ENCODE measurements around the gene SHB. TPM values are rescaled to one million over a fixed set of nuclear protein-coding genes. Genes with fewer than 3 reads are reported as not detected.

The SHB gene
- polyA plus RNA-seq, 4 donors: 14.8 to 24.6 (median 15.7) TPM

GRCh38 chr9:37944266-37944650, 124.8 kb downstream of the SHB start:
- DNase-seq (ENCODE audit: low read depth in 4 of 4, low spot score in 3 of 4): no peak

DNA sequence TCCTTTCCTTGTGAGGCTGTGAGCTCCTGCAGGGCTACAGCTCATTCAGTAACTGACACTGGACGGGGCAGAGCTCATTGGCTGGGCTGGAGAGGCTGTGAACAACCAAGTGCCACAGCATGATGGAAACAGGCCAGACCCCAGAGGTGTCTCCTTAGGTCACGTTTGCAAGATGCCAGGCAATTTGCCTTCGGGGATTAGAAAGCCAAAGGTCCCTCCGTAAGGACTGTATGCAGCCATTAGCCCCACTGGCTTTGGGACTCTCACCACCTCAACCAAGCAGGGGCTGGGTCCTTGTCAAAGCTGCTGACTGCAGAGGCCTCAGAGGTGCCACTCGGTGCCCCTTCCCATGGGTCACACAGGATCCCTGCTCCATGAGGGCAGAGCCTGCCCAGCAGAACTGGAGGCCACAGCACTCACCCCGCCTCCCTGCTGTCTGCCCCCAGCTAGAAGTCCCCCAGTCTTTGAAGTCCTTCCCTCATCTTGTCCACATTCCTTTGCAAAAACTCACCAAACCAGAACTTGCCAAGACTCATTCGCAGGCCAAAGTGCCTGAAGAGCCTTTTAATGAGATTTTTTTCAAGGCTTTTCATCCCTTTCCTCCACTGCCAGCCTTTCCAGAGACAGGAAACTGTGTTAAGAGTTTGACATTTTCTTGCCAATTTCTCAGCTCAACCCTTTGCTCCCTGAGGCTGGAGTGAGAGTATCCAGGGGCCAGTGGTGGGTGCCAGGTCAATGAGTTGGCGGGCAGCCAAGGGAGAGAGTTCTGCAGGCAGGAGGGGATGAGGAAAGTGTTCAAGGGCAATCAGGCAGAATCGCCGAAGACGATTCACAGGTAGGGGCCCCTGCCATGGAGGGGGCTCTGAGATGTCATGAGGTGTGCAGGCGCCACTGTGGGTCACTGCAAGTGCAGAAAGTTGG, 125.4 kb downstream of the SHB start:
- no peak for DNase-seq (ENCODE audit: low read depth in 4 of 4, low spot score in 3 of 4)

DNA sequence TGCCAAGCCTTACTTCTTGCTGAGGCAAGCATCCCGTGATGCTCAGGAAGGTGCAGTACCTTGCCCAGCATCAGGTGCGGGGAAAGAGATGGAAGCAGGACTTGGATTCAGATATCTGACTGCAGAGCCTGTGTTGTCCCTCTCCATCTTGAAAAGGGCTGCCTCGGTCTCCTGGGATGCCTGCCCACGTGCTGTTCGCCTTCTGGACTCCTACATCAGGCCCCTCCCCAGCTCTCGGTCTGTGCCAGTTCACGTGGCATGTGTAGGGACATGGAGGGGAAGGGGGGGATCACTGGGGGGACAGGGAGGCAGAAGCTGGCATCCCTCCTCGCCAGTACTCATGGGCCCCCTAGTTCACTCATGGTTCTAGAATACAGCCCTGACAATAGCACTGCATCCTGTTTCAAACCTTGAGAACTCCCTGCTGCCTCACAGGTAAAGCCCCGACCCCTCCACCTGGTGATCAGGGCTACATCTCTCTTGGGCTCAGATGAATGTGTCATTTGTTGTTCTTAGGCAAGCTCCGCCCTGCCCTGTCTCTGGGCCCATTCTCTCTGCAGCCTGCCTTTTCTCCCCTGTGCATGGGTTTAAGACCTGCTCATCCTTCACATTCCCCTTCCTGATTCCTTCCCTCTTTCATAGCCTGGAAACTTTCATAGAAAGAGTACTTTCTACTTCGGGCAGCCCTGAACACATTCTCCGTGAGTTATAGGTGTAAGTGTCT, 126.2 kb downstream of the SHB start:
- no peak for DNase-seq (ENCODE audit: low read depth in 4 of 4, low spot score in 3 of 4)

- DNase-seq (ENCODE audit: low read depth in 4 of 4, low spot score in 3 of 4): no peak
Measured at GRCh38 chr9:37941253-37941652, 127.8 kb downstream of the SHB start.

DNA sequence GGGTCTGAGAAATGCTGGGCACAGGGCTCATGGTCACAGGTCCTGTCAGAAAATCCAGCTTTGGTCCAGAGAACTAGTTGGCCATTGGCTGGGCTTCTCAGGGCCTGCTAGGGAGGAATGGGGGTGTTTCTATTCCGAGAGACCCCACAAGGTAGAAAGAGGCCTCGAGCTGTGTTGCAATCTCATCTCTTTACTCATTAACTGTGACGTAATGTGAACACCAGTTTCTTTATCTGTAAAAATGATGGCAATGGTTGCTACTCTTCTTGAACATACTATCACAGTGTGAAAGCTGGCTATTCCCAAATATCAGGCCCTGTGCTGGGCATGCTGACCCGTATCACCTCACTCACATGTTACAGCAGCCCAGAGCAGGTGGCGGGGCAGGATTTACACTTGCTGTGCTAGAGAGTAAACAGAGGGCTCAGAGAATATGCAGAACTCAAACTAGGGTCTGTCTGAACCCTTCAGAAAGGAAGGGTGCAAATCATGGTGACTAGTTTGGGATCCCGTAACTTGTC, 129.4 kb downstream of the SHB start:
- DNase-seq (ENCODE audit: low read depth in 4 of 4, low spot score in 3 of 4): no peak

DNA sequence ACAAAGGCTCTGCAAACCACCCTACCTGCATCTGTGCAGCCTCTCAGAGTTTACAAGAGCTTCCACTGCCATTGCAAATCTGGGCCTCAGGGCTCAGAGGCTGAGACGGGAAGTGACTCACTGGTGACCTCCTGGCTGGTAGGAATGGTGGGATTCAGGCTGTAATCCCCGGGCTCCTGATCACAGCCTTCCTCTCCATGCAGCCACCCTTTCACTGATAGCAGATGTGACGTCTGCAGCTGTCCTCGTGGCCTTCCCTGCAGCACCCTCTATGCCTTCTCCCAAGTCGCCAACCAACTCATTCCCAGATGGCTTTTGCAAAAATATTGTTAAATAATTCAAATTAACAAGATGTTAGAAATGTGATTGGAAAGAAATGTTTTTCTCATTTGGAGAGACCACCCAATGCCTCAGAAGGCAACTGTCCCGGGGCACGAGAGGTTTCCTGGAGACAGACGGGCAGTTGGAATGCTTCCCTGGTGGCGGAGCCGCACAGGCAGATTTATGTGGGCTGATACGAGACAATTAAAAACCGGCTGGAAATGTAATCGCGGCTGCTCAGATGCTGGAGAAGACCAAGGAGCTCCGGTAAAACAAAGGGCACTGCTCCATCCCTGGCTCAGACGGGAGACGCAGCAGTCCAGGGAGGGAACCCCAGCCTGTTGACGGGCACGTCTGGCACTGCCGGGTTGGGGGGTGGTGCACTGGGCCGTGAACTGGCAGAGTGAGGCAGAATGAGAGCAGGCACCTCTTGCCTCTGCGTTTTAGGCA, 130.7 kb downstream of the SHB start:
- DNase-seq (ENCODE audit: low read depth in 4 of 4, low spot score in 3 of 4): peak in 3 of 4 donors; percentile 41 to 48 (median 47)

DNA sequence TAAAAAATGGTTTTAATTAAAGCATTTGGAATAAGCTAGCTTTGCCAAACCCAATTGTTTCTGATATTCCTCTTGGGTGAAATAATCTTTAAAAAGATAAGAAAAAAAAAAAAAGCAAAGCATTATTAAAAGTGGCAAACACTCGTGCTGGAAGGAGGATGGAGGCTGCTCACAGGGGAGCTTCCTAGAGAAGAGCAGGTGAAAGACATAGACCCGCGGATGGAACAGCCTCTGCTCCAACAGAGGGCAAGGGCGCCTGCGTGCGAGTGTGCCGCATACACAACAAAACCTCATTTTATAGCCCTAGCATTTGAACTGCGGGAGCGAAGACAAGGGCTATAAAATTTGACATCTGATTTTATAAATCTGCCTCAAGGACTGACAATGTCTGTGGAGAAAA, 131.7 kb downstream of the SHB start:
- DNase-seq (ENCODE audit: low read depth in 4 of 4, low spot score in 3 of 4): no peak

DNA sequence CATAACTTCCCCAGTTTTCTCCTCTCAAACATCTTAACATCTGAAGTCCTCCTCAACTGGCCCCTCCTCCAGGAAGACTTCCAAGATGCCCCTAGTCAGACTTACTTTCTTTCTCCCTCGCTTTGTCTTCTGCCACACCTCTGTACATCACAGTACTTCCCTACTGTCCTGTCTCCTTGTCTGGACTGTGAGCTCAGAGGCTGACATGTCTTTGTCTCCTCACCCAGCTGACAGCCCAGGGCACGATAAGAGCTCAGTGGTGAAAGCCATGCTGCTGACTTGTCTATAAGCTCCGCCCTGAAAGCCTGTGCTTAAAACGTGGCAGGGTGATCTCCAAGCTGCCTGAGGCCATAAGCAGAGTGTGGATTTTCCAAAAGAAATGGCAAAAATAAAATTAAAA, 132.1 kb downstream of the SHB start:
- no peak for DNase-seq (ENCODE audit: low read depth in 4 of 4, low spot score in 3 of 4)

DNA sequence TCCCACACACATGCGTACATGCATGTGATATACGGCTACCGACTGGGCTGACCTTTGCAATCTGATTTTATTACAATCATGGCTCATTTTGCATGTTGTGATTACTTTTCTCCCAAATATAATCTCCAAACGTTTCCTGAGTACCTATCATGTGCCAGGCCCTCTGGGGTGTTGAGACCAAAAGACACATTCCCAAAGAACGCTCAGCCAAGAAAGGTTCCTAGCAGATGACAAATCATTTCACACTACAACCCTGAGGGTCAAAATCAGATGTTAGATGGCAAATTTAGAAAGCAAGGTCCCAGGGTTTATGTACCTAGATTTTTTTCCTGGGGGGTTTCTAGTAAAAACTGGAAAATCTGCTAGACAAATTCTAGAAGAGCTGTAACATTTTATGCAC, 132.7 kb downstream of the SHB start:
- DNase-seq (ENCODE audit: low read depth in 4 of 4, low spot score in 3 of 4): no peak

DNA sequence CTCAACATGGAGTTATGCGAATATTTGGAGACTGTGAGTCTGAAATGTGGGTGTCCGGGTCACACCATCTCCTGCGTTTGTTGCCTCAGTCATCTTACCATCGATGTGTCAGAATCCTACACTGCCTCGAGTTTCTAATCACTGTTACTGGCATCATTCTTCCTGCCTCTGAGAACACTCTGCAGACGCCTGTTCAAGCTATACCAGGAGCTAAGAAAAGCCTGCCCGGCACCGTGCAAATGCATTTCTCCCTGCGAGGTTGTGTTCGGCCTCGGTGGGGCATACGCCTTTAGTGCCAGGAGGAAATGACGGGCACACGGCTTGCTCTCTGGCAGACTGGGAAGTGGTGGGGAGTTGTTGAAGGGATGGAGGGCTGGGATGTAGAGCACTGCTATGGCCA, 133.9 kb downstream of the SHB start:
- no peak for DNase-seq (ENCODE audit: low read depth in 4 of 4, low spot score in 3 of 4)

DNA sequence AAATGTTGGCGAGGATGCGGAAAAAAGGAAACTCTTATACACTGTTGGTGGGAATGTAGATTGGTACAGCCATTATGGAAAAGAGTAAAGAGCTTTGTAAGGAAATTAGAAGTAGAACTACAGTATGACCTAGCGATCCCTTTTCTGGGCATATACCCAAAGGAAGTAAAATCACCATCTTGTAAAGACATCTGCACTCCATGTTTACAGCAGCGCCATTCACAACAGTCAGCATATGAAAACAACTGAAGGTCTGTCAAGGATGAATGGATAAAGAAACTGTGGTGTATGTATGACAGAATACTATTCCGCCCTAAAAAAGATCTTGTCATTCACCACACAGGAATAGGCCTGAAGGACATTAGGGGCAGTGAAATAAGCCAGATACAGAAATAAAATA, 137.4 kb downstream of the SHB start:
- no peak for DNase-seq (ENCODE audit: low read depth in 4 of 4, low spot score in 3 of 4)

- DNase-seq (ENCODE audit: low read depth in 4 of 4, low spot score in 3 of 4): no peak
Measured at GRCh38 chr9:37929441-37929895, 139.6 kb downstream of the SHB start.

- no peak for DNase-seq (ENCODE audit: low read depth in 4 of 4, low spot score in 3 of 4)
Measured at GRCh38 chr9:37928552-37929430, 140.2 kb downstream of the SHB start.

DNA sequence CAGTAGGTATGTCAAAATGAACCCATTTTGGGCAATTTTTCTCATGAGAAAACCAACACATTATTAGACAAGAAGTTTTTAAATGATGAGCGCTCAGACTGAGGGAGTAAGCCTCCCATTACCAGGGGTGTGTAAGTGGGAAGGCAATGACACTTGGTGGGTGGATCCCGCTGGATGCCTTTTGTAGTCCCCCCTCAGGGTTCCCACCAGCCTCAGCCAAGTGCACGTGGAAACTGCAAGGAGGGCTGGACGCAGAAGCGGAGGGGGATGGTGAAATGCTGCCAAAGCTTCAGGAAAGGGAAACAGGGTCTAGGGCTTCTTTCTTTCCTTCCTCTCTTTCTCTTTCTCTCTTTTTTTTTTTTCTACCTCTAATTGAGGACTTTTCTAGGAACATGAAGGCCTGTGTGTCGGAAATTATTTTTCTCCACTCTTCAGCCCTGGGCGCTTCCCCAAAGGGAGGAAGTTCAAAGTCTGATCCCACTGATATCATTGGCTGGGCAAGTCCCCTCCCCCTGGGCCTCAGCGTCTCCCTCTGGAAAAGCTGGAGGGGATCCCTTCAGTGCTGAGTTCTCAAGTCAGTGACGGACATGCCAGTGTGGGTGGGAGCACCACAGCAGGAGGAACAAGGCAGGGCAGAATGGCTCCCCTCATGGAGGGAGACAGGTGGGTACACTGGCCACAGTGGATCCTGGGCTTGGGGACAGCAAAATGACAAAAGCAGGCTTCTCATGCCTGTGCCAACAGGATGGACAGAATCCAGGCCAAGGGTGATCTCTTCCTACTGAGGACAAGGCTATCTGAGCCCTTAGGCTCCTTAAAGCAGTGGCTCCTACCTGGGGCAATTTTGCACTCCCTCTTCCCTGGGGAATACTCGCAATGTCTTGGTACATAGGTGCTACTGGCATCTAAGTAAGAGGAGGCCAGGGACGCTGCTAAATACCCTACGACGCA, 141.2 kb downstream of the SHB start:
- no peak for DNase-seq (ENCODE audit: low read depth in 4 of 4, low spot score in 3 of 4)

DNA sequence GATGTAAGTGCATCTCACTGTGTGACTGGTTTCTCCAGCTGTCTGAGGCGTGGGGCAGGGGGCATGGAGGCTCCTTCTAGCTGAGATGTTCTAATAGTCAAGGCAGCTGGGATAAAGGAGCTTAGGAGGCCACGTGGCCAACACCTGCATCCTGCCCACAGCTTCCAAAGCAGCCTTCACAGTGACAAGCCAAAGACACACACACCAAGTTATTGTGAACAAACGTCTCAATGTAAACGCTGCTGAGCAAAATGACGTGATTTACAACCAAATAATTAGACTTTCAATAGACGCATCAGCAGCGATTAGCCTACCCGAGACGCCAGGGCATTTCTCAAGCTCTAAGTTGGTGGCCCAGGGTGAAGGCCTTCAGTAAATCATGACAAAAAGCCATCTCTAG, 141.9 kb downstream of the SHB start:
- DNase-seq (ENCODE audit: low read depth in 4 of 4, low spot score in 3 of 4): no peak

DNA sequence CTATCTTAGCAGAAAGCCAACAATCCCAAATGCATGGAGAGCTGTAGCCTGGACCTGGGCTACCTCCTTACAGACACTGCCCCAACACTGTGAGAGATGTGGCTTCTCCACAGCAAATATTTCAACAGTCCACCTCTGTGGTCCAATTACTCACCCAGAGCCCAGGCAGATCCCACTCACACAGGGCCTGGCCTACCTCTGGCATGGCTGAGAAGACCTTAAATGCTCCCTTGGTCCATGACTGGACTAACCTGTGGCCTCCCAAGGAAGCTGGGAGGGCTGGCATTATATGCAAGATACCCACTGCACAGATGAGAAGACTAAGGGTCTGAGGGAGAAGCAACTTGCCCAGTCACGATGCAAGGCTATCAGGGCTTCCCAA, 142.3 kb downstream of the SHB start:
- no peak for DNase-seq (ENCODE audit: low read depth in 4 of 4, low spot score in 3 of 4)

DNA sequence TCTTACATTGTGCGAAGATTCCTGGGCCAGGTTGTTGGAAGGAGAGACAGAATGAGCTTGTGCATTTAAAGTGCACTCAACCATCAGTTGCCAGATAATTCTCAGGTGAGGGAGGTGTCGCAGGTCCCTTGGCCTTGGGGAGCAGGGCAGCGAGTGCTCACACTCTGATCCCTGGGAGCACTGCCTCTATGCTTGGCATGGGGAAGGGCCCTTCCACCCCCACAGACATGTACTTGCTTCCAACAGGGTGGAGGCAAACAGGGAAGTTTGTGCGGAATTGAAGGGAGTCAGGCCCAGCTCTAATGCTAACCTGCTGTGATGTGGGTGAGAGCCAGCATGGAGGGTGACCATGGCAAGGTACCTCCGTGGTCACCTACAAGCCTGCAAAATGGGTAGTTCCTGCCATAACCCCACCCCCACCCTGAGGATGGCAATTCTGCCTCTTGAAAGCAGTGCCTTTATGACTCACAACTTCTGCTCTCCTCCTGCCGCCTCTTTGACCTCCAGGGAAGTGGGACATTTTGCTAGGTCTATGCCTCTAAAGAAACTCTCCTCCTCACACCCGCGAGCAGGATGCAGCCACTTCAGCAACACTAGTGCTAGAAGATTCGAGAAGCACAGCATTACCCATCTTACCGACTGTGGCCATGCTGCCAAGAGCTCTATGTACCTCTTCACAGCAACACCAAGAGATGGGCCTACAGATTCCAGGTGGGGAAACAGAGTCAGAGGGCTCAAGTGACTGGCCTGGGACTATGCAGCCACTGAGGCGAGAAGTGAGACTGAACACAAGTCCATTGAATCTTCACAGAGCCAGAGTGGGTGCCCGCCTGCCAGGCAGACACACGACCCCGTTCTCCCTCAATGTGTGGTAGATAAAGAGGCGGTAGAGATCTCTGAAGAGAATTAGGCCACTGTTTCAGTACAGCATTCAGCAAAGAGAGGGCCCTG, 143.0 kb downstream of the SHB start:
- no peak for DNase-seq (ENCODE audit: low read depth in 4 of 4, low spot score in 3 of 4)

DNA sequence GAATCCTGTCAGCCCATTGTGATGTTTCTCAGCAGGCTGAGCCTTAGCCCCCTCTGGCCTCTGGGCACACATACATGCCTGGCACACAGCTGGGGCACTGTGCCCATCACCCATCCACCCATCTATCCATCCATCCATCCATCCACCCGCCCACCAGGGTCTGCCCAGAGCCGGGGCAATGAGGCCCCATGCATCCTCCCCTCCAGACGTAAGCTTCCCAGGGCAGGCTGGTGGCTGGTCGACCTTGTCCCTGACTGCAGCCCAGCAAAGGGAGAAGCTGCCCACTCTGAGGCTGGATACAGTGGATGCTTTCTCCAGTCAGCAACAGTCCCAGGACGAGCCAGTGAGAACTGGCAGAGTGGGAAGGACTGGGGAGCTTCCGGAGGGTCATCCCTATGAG, 144.0 kb downstream of the SHB start:
- DNase-seq (ENCODE audit: low read depth in 4 of 4, low spot score in 3 of 4): no peak

Data from right renal pelvis (tissue), 4 donors.